Osteocyte (in vitro differentiated cells): ENCODE measurements around the gene CCL25. TPM values are rescaled to one million over a fixed set of nuclear protein-coding genes. Genes with fewer than 3 reads are reported as not detected.

Experiments
- DNase-seq: peaks from one replicate; pipeline ENCODE4 v3.0.0; 2021; ENCODE audit warnings: mixed read lengths; ENCODE audit not compliant: unreplicated experiment; ENCODE audit errors: extremely low spot score
- H3K27ac Mint-ChIP-seq: one replicate; pipeline ENCODE4 v1.8.0; 2021; ENCODE audit warnings: mild to moderate bottlenecking, mixed read lengths; ENCODE audit not compliant: unreplicated experiment
- H3K27me3 Mint-ChIP-seq: one replicate; pipeline ENCODE4 v1.8.0; 2021; ENCODE audit warnings: mixed read lengths; ENCODE audit not compliant: unreplicated experiment
- H3K36me3 Mint-ChIP-seq: one replicate; pipeline ENCODE4 v1.8.0; 2021; ENCODE audit warnings: mixed read lengths; ENCODE audit not compliant: unreplicated experiment
- H3K4me1 Mint-ChIP-seq: one replicate; pipeline ENCODE4 v1.8.0; 2021; ENCODE audit warnings: mixed read lengths; ENCODE audit not compliant: unreplicated experiment
- H3K4me3 Mint-ChIP-seq: one replicate; pipeline ENCODE4 v1.8.0; 2021; ENCODE audit warnings: mild to moderate bottlenecking, moderate library complexity, mixed read lengths; ENCODE audit not compliant: unreplicated experiment
- H3K9me3 Mint-ChIP-seq: one replicate; pipeline ENCODE4 v1.8.0; 2021; ENCODE audit warnings: mixed read lengths; ENCODE audit not compliant: unreplicated experiment
- CTCF ChIP-seq: fragments of 200-600 bp; sonication (generic); IDR thresholded peaks from 2 replicates; pipeline ENCODE4 v1.5.0; 2021; ENCODE audit warnings: antibody characterized with exemption, mild to moderate bottlenecking, moderate library complexity
- total RNA-seq: library from RNA; stranded (reverse); gene quantifications from 2 replicates; pipeline ENCODE4 v1.2.1, GENCODE V29; 2021

The CCL25 gene
- total RNA-seq, 1 donor from 2014 or later, result not detected

GRCh38 chr19:8105471-8105870 is 52.9 kb downstream of the CCL25 start:
- no peak overlapping the region for H3K4me3 Mint-ChIP-seq
- peaks cover 7% of the 10 kb centered on the region for H3K27me3 Mint-ChIP-seq
- H3K27ac Mint-ChIP-seq, result no peak overlapping the region
- H3K36me3 Mint-ChIP-seq, result no peaks in the 10 kb centered on the region
- H3K9me3 Mint-ChIP-seq, result no peaks in the 10 kb centered on the region
- no peaks in the 10 kb centered on the region for H3K4me1 Mint-ChIP-seq
- DNase-seq, result no peak
- no peak for TF ChIP-seq CTCF

DNA sequence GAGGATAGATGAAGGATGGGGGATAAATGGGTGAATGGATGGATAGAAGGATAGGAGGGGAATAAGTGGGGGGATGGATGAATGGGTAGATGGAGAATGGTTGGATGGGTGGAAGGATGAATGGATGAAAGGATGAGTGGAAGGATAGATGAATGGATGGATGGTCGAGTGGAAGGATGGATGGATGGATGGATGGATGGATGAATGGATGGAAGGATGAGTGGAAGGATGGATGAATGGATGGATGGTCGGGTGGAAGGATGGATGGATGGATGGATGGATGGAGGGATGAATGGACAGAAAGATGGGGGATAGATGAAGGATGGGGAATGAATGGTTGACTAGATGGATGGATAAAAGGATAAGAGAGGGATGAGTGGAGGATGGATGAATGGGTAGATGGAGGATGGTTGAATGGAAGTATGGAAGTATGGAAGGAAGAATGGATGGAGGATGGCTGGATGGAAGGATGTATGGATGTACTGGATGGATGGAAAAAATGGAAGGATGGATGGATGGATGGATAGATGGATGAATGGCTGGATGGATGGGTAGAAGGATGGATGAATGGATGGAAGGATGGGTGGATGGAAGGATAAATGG is 54.8 kb downstream of the CCL25 start:
- Mint-ChIP-seq H3K27me3 (peaks cover 4% of the 10 kb centered on the region), H3K9me3 (no peaks in the 10 kb centered on the region), H3K36me3 (no peaks in the 10 kb centered on the region), H3K4me1 (no peaks in the 10 kb centered on the region), H3K27ac (no peak overlapping the region), H3K4me3 (no peak overlapping the region)
- no peak for TF ChIP-seq CTCF
- no peak for DNase-seq

GRCh38 chr19:8108560-8109445 is 56.2 kb downstream of the CCL25 start:
- H3K36me3 Mint-ChIP-seq, result no peaks in the 10 kb centered on the region
- peaks cover 4% of the 10 kb centered on the region for H3K27me3 Mint-ChIP-seq
- TF ChIP-seq CTCF, result no peak
- H3K4me3 Mint-ChIP-seq, result no peak overlapping the region
- no peaks in the 10 kb centered on the region for H3K4me1 Mint-ChIP-seq
- H3K27ac Mint-ChIP-seq, result no peak overlapping the region
- H3K9me3 Mint-ChIP-seq, result no peaks in the 10 kb centered on the region
- no peak for DNase-seq

- H3K27ac Mint-ChIP-seq, result no peak overlapping the region
- H3K4me1 Mint-ChIP-seq, result no peaks in the 10 kb centered on the region
- H3K27me3 Mint-ChIP-seq, result peaks cover 4% of the 10 kb centered on the region
- no peak for TF ChIP-seq CTCF
- H3K4me3 Mint-ChIP-seq, result no peak overlapping the region
- H3K9me3 Mint-ChIP-seq, result no peaks in the 10 kb centered on the region
- DNase-seq, result no peak
- no peaks in the 10 kb centered on the region for H3K36me3 Mint-ChIP-seq
Measured at GRCh38 chr19:8109455-8109854, 56.9 kb downstream of the CCL25 start.

- no peaks in the 10 kb centered on the region for H3K4me1 Mint-ChIP-seq
- no peak overlapping the region for H3K27ac Mint-ChIP-seq
- H3K36me3 Mint-ChIP-seq, result no peaks in the 10 kb centered on the region
- TF ChIP-seq CTCF, result no peak
- DNase-seq, result no peak
- peaks cover 4% of the 10 kb centered on the region for H3K27me3 Mint-ChIP-seq
- no peaks in the 10 kb centered on the region for H3K9me3 Mint-ChIP-seq
- no peak overlapping the region for H3K4me3 Mint-ChIP-seq
Measured at GRCh38 chr19:8109890-8110662, 57.5 kb downstream of the CCL25 start.
